Activated CD4-positive, alpha-beta memory T cell treated with anti-CD3 and anti-CD28 coated beads, Interleukin-2, amount 10 ng/mL, durations not matched to agents 7 days and 5 days (primary cell): ENCODE results near the gene POLR2F. TPM values are rescaled to one million over a fixed set of nuclear protein-coding genes. Genes with fewer than 3 reads are reported as not detected.

Source experiments
- CTCF ChIA-PET: fragments of 350-600 bp; sonication (Branson Sonifier 250); formaldehyde crosslinking; loops from one replicate; lab custom pipeline; 2021; ENCODE audit warnings: antibody characterized with exemption, inconsistent platforms; lab: Charles Lee
- POLR2A ChIA-PET: fragments of 350-600 bp; sonication (Branson Sonifier 250); formaldehyde crosslinking; loops from one replicate; lab custom pipeline; 2021; ENCODE audit warnings: antibody characterized with exemption; lab: Charles Lee
- DNase-seq: peaks from one replicate; pipeline ENCODE4 v3.0.0-alpha.2; 2020
- H3K27ac Mint-ChIP-seq: one replicate; pipeline ENCODE4 v1.8.0; 2021; ENCODE audit warnings: mild to moderate bottlenecking, mixed read lengths
- H3K27me3 Mint-ChIP-seq: one replicate; pipeline ENCODE4 v1.8.0; 2021; ENCODE audit warnings: mixed read lengths
- H3K36me3 Mint-ChIP-seq: one replicate; pipeline ENCODE4 v1.8.0; 2021; ENCODE audit warnings: low read depth, mixed read lengths
- H3K4me1 Mint-ChIP-seq: one replicate; pipeline ENCODE4 v1.8.0; 2021; ENCODE audit warnings: mixed read lengths
- H3K4me3 Mint-ChIP-seq: one replicate; pipeline ENCODE4 v1.8.0; 2021; ENCODE audit warnings: mild to moderate bottlenecking, mixed read lengths
- H3K9me3 Mint-ChIP-seq: one replicate; pipeline ENCODE4 v1.8.0; 2021; ENCODE audit warnings: mixed read lengths
- total RNA-seq, 2 experiments: library from RNA; stranded (reverse); gene quantifications; one replicate each; pipeline ENCODE4 v1.2.3, GENCODE V29; 2021

POLR2F gene
- total RNA-seq, result 10 to 100 TPM; 50.1 to 56.4 TPM

DNA sequence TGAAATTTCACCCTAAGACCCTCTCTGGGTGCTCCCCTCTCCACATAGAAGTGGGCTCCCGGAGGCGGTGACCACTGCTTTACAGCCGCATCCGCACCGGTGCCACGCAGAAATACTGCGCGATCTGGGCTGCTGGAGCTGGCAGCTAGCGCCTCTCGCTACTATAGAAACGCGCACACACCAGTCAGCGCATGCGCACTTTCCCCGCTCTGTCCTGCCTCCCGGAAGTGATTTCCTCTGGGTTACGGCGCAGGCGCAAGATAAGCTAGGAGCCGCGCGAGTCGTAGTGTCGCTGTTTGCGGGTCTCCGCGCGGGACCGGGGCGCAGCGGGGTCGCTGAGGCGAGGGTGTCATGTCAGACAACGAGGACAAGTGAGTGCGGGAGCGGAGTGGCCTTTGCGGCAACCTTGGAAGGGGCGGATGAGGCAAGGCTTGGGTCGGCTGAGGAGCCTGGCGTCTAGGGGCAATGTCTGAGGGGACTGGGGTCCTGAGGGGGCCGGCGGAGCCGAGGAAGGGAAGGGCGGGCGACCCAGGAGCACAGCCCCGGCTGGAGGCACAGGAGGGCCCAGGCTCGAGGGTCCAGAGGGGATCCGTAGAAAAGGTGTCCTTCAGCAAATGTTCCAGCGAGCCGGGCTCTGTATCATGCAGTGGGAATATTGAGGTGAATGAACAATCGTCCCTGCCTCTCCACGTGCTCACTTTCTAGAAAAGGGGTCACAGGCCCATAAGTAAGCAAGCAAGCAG is at the start of gene POLR2F, which contains the start of gene C22orf23:
Gene POLR2F (plus strand): TSS at position 263 of the 743 bp plus-strand sequence. CDS start 89 bp downstream, at position 352.
Gene C22orf23 (minus strand): TSS at position 165 of the 743 bp plus-strand sequence. CDS start 452 bp downstream, outside the sequence.
- ChIA-PET CTCF (interaction anchor here (0.7 to 3.1 kb wide), 17 partner anchors 12 to 317 kb away, joined by 3 to 21 read pairs (median 4); partner anchors contain the start of genes ANKRD54, MICALL1 and PDXP), POLR2A (interaction anchor here (0.9 to 1.6 kb wide), 7 partner anchors 11 to 151 kb away, joined by 3 to 9 read pairs (median 4); partner anchors contain the start of genes EIF3L and MICALL1)
- peak; percentile 97 for DNase-seq
- H3K9me3 Mint-ChIP-seq, result no peaks in the 10 kb centered on the region
- peaks cover 36% of the 10 kb centered on the region for H3K4me1 Mint-ChIP-seq
- peaks cover 16% of the 10 kb centered on the region for H3K27me3 Mint-ChIP-seq
- H3K36me3 Mint-ChIP-seq, result peaks cover 22% of the 10 kb centered on the region
- H3K27ac Mint-ChIP-seq, result peak within 1 kb of the TSS; percentile 82
- peak within 1 kb of the TSS; percentile 99 for H3K4me3 Mint-ChIP-seq

GRCh38 chr22:37904572-37905533 is 48.6 kb upstream of the POLR2F start:
- POLR2A ChIA-PET, result interaction anchor here (0.6 to 3.2 kb wide), 4 partner anchors 8 to 880 kb away, joined by 3 to 45 read pairs (median 4); no protein-coding TSS in a partner anchor
- peak overlapping the region; percentile 71 for H3K4me3 Mint-ChIP-seq
- H3K27ac Mint-ChIP-seq, result peak overlapping the region; percentile 55
- peaks cover 28% of the 10 kb centered on the region for H3K4me1 Mint-ChIP-seq
- CTCF ChIA-PET, result interaction anchor here (0.7 to 1.9 kb wide), 9 partner anchors 8 to 86 kb away, joined by 3 to 15 read pairs (median 5); partner anchors contain the start of genes C22orf23 and POLR2F
- no peak for DNase-seq
- H3K36me3 Mint-ChIP-seq, result no peaks in the 10 kb centered on the region
- no peaks in the 10 kb centered on the region for H3K27me3 Mint-ChIP-seq
- no peaks in the 10 kb centered on the region for H3K9me3 Mint-ChIP-seq

DNA sequence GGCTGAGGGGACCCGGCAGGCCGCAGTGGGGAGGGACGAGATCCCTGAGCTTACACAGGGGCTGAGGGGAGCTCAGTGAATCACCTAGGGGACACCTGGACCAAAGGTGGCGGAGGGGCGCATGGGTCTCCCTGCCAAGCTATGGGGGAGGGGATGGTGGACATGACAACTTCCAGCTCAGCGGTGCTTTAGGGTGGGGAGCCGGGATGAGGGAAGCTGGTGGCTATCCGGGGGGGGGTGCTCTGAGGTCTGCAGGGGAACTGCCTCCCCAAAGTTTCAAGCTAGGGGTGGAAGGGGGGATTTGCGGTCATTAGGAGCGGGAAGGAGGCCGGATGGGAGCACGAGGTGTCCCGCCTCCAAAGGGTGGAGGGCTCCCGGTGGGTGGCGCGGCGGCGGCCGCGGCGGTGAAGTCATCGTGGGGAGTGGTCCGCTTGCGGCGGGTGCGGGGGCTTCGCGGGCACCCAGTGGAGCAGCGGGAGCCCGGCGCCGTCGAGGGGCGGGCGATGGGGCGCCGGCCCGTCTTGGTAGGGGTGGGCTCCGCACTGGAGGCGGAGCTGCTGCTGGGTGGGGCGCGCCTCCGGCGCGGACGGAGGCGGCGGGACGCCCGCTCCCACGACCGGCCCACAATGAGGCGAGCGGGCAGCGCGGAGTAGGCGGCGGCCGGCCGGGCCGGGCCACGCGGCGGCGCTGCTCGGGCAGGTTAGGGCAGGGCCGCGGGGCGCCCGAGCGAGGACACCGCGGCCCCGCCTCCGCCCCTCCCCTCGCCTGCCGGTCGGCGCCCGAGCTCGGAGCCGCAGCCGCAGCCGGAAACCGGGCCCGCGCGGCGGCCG is 47.8 kb upstream of the POLR2F start, which contains the start of gene MICALL1:
Gene MICALL1 (plus strand): TSS at position 764 of the 830 bp plus-strand sequence. CDS start 126 bp downstream, outside the sequence.
- H3K27ac Mint-ChIP-seq, result peak within 1 kb of the TSS; percentile 73
- no peaks in the 10 kb centered on the region for H3K27me3 Mint-ChIP-seq
- DNase-seq, result peak; percentile 73
- peaks cover 28% of the 10 kb centered on the region for H3K4me1 Mint-ChIP-seq
- H3K36me3 Mint-ChIP-seq, result no peaks in the 10 kb centered on the region
- H3K4me3 Mint-ChIP-seq, result peak within 1 kb of the TSS; percentile 74
- ChIA-PET POLR2A (interaction anchor here (0.6 to 3.2 kb wide), 8 partner anchors 9 to 332 kb away, joined by 3 to 45 read pairs (median 4); partner anchors contain the start of genes ANKRD54, C22orf23 and POLR2F), CTCF (interaction anchor here (0.7 to 1.9 kb wide), 8 partner anchors 9 to 87 kb away, joined by 3 to 15 read pairs (median 4); partner anchors contain the start of genes C22orf23 and POLR2F)
- H3K9me3 Mint-ChIP-seq, result no peaks in the 10 kb centered on the region

DNA sequence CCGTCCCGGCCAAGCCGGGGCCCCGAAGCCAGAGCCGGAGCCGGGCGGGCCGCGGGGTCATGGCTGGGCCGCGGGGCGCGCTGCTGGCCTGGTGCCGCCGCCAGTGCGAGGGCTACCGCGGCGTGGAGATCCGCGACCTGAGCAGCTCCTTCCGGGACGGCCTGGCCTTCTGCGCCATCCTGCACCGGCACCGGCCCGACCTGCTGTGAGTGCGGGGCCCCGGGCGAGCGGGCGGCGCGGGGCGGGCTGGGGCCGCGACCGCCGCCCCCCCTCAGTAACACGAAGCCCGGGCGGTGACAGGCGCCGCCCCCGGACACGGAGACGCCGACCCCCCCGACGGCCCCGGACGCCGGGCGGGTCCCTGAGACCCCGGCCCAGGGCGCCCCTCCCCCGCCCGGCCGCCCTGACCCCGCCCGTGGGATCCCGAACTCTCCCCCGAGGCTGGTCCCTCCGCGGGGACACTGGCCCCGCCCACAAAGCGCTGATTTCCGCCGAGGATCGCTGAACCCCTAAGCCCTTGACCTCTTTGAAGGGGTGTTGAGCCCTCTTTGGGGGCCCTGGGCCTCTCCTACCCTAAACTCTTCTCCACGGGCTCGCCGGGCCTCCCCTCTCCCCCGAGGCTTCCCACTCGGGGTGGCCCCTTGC is 47.0 kb upstream of the POLR2F start:
- Mint-ChIP-seq H3K4me3 (peak overlapping the region; percentile 74), H3K4me1 (peaks cover 24% of the 10 kb centered on the region), H3K36me3 (no peaks in the 10 kb centered on the region), H3K27ac (peak overlapping the region; percentile 73), H3K27me3 (no peaks in the 10 kb centered on the region), H3K9me3 (no peaks in the 10 kb centered on the region)
- peak; percentile 55 for DNase-seq
- POLR2A ChIA-PET, result interaction anchor here (0.8 to 3.2 kb wide), 7 partner anchors 10 to 62 kb away, joined by 3 to 45 read pairs (median 4); partner anchors contain the start of genes ANKRD54, C22orf23 and POLR2F
- CTCF ChIA-PET, result interaction anchor here (1.1 to 1.9 kb wide), 5 partner anchors 10 to 82 kb away, joined by 4 to 15 read pairs (median 7); partner anchors contain the start of genes C22orf23 and POLR2F

DNA sequence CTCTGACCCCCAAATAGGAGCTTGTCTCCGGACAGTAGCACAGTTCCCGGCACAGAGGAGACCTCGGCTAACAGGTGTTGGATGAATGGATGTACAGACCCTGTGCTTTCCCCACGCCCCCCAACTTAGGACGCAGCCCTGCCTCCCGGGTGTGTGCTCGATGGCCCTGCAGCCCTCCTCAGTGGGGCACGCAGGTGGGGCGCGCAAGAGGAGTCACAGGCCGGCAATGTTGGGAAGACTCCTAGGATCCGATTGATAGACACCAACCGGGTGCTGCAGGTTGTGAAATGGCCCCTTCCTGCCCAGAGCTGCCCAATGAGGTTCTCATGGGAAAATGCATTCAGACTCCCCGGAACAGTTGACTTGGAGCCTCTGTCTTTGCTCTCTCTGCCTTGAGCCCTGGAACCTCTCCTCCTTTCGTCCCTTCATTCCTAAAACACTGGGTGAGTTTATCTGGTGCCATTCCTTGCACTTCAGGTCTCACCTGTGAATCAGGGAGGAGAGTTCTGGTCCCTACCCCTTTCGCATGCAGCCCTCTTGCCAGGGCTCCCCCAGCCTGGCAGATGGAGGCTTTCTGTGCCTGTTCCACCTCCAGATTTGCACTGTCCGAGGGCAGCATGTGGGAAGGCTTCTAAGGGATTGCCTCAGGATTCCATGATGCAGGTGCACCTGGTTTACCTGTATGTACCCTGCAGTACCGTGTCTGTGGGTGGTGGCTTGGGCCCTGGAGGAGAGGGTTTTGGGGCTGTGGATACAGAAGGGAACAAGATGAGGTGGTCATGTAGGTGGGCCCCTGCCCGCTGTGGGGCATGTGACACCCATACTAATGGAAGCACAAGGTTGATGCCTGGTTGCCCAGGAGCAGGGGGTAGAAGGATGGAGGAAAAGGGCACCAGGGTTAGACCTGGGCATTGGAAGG is 46.2 kb upstream of the POLR2F start:
- no peak for DNase-seq
- H3K4me3 Mint-ChIP-seq, result peak overlapping the region; percentile 74
- no peaks in the 10 kb centered on the region for H3K36me3 Mint-ChIP-seq
- no peaks in the 10 kb centered on the region for H3K9me3 Mint-ChIP-seq
- ChIA-PET POLR2A (interaction anchor here (1.1 to 3.2 kb wide), 2 partner anchors 11 to 65 kb away, joined by 3 to 45 read pairs; no protein-coding TSS in a partner anchor), CTCF (interaction anchor here (0.8 kb wide), 1 partner anchor 27 kb away, joined by 4 read pairs; no protein-coding TSS in a partner anchor)
- H3K27ac Mint-ChIP-seq, result peak overlapping the region; percentile 73
- peaks cover 27% of the 10 kb centered on the region for H3K4me1 Mint-ChIP-seq
- no peaks in the 10 kb centered on the region for H3K27me3 Mint-ChIP-seq

- H3K27me3 Mint-ChIP-seq, result no peaks in the 10 kb centered on the region
- DNase-seq, result no peak
- POLR2A ChIA-PET, result interaction anchor here (1.0 kb wide), 1 partner anchor 95 kb away, joined by 3 read pairs; no protein-coding TSS in a partner anchor
- no peaks in the 10 kb centered on the region for H3K36me3 Mint-ChIP-seq
- CTCF ChIA-PET, result no interaction called here
- H3K4me1 Mint-ChIP-seq, result peaks cover 27% of the 10 kb centered on the region
- H3K27ac Mint-ChIP-seq, result no peak overlapping the region
- H3K9me3 Mint-ChIP-seq, result no peaks in the 10 kb centered on the region
- H3K4me3 Mint-ChIP-seq, result no peak overlapping the region
Observed at GRCh38 chr22:37909766-37910165, 43.7 kb upstream of the POLR2F start.

DNA sequence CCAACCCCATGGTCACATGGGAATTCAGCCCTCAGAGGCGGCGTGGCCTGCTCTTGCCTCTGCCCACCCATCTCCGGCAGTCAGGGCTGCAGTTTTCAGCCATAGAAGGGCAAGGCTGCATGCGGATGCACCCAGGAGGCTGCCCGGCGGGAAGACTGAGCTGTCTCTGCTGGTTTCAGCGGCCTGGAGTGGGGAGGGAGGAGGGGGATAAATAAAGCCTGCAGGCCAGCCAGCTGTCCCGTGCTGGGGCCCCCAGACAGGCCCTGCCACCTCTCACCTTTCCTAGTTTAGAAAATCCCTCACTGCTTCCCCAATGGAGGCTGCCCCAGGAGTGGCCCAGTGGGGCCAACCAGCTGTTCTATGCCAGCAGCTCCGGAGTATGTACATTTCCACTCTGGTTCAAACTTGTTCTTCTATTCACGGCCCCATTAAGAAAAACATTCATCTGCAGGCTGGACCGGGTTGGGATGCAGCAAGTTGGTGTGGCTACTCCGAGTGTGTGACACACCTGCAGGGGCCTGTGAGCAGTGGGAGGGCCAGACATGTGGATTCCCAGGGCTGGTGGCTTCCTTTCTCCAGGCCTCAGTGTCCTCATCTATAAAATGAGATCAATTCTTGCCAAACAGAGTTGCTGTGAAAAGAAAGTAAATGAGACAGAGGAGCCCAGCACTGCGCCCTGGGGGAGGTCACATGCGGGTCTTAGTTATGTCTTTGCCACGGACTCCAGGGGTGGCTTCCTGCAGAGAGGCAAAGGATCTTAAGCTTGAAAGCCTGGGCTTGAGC is 42.4 kb upstream of the POLR2F start:
- H3K9me3 Mint-ChIP-seq, result no peaks in the 10 kb centered on the region
- H3K36me3 Mint-ChIP-seq, result no peaks in the 10 kb centered on the region
- H3K27me3 Mint-ChIP-seq, result no peaks in the 10 kb centered on the region
- no peak overlapping the region for H3K4me3 Mint-ChIP-seq
- peaks cover 20% of the 10 kb centered on the region for H3K4me1 Mint-ChIP-seq
- no peak for DNase-seq
- ChIA-PET CTCF (no interaction called here), POLR2A (interaction anchor here (1.0 kb wide), 1 partner anchor 96 kb away, joined by 3 read pairs; no protein-coding TSS in a partner anchor)
- H3K27ac Mint-ChIP-seq, result peak overlapping the region; percentile 44

GRCh38 chr22:37911697-37912096 is 41.8 kb upstream of the POLR2F start:
- POLR2A ChIA-PET, result no interaction called here

GRCh38 chr22:37912171-37912570 is 41.3 kb upstream of the POLR2F start:
- Mint-ChIP-seq H3K36me3 (no peaks in the 10 kb centered on the region), H3K4me1 (peaks cover 14% of the 10 kb centered on the region), H3K9me3 (no peaks in the 10 kb centered on the region), H3K27me3 (no peaks in the 10 kb centered on the region), H3K27ac (no peak overlapping the region), H3K4me3 (no peak overlapping the region)
- POLR2A ChIA-PET, result no interaction called here
- CTCF ChIA-PET, result no interaction called here
- no peak for DNase-seq

More at GRCh38 chr22:37911697-37912096, 41.8 kb upstream of the POLR2F start:
- Mint-ChIP-seq H3K36me3 (no peaks in the 10 kb centered on the region), H3K4me3 (no peak overlapping the region), H3K9me3 (no peaks in the 10 kb centered on the region), H3K4me1 (peaks cover 19% of the 10 kb centered on the region), H3K27ac (no peak overlapping the region), H3K27me3 (no peaks in the 10 kb centered on the region)
- CTCF ChIA-PET, result no interaction called here
- DNase-seq, result no peak
